Astrocyte (in vitro differentiated cells and primary cell): Measurements from ENCODE around the gene DPH1. TPM values are rescaled to one million over a fixed set of nuclear protein-coding genes. Genes with fewer than 3 reads are reported as not detected.

Experiments
- DNase-seq: peaks from one replicate; pipeline ENCODE4 v3.0.0-alpha.2; 2010; ENCODE audit warnings: low read depth
- FAIRE-seq: peaks from 2 replicates; lab custom pipeline; 2011; peaks lifted over from hg19 to GRCh38; lab: Jason Lieb, UNC
- H2AFZ ChIP-seq: 2 replicates; pipeline ENCODE4 v1.6.0; 2012; ENCODE audit warnings: low read depth, low read length, inconsistent platforms
- H3K27ac ChIP-seq: 2 replicates; pipeline ENCODE4 v1.5.1; 2011; ENCODE audit warnings: low read depth, low read length, inconsistent platforms
- H3K27me3 ChIP-seq: 2 replicates; pipeline ENCODE4 v1.6.0; 2011; ENCODE audit warnings: low read length, inconsistent platforms; ENCODE audit not compliant: insufficient read depth
- H3K36me3 ChIP-seq: 2 replicates; pipeline ENCODE4 v1.5.1; 2011; ENCODE audit warnings: low read length, inconsistent platforms; ENCODE audit not compliant: insufficient read depth
- H3K4me1 ChIP-seq: 2 replicates; pipeline ENCODE4 v1.5.1; 2011; ENCODE audit warnings: low read length, inconsistent platforms; ENCODE audit not compliant: insufficient read depth
- H3K4me2 ChIP-seq: 2 replicates; pipeline ENCODE4 v1.6.0; 2012; ENCODE audit warnings: low read length, inconsistent platforms
- H3K4me3 ChIP-seq: 2 replicates; pipeline ENCODE4 v1.5.1; 2011; ENCODE audit warnings: low read depth, mild to moderate bottlenecking, low read length, inconsistent platforms; ENCODE audit not compliant: insufficient read depth
- H3K79me2 ChIP-seq: 2 replicates; pipeline ENCODE4 v1.6.0; 2012; ENCODE audit warnings: mild to moderate bottlenecking, low read length, inconsistent platforms; ENCODE audit not compliant: insufficient read depth
- H3K9ac ChIP-seq: 2 replicates; pipeline ENCODE4 v1.6.0; 2012; ENCODE audit warnings: mild to moderate bottlenecking, low read length, inconsistent platforms
- H3K9me3 ChIP-seq: 2 replicates; pipeline ENCODE4 v1.5.1; 2012; ENCODE audit warnings: low read depth, mild to moderate bottlenecking, low read length, inconsistent platforms; ENCODE audit not compliant: insufficient read depth
- H4K20me1 ChIP-seq: 2 replicates; pipeline ENCODE4 v1.6.0; 2012; ENCODE audit warnings: low read length, inconsistent platforms; ENCODE audit not compliant: insufficient read depth
- H3K27ac Mint-ChIP-seq: one replicate; pipeline ENCODE4 v1.8.0; 2021; ENCODE audit warnings: mild to moderate bottlenecking, mixed read lengths; ENCODE audit not compliant: unreplicated experiment
- H3K27me3 Mint-ChIP-seq: one replicate; pipeline ENCODE4 v1.8.0; 2021; ENCODE audit warnings: low read depth, mixed read lengths; ENCODE audit not compliant: unreplicated experiment
- H3K36me3 Mint-ChIP-seq: one replicate; pipeline ENCODE4 v1.8.0; 2021; ENCODE audit warnings: low read depth, mixed read lengths; ENCODE audit not compliant: unreplicated experiment
- H3K4me1 Mint-ChIP-seq: one replicate; pipeline ENCODE4 v1.8.0; 2021; ENCODE audit warnings: low read depth, mixed read lengths; ENCODE audit not compliant: unreplicated experiment
- H3K4me3 Mint-ChIP-seq: one replicate; pipeline ENCODE4 v1.8.0; 2021; ENCODE audit warnings: mild to moderate bottlenecking, moderate library complexity, mixed read lengths; ENCODE audit not compliant: unreplicated experiment
- H3K9me3 Mint-ChIP-seq: one replicate; pipeline ENCODE4 v1.8.0; 2021; ENCODE audit warnings: mild to moderate bottlenecking, mixed read lengths; ENCODE audit not compliant: unreplicated experiment
- CTCF ChIP-seq: IDR thresholded peaks from 2 replicates; pipeline ENCODE4 v1.5.1; 2011; ENCODE audit warnings: low read depth, mild to moderate bottlenecking, inconsistent platforms, low read length, moderate library complexity; ENCODE audit not compliant: insufficient read depth
- EZH2 ChIP-seq: IDR thresholded peaks from 2 replicates; pipeline ENCODE4 v1.6.1; 2012; ENCODE audit warnings: mild to moderate bottlenecking, low read length, inconsistent platforms; ENCODE audit not compliant: insufficient read depth
- total RNA-seq: library from RNA; stranded (reverse); gene quantifications from 2 replicates; pipeline ENCODE4 v1.2.1, GENCODE V29; 2021

The DPH1 gene
- total RNA-seq, 1 donor from 2014 or later, result 25.8 TPM

- Histone ChIP-seq H3K36me3 (peaks cover 9% of the 10 kb centered on the region), H3K4me1 (peaks cover 98% of the 10 kb centered on the region), H3K4me3 (no peak overlapping the region), H4K20me1 (peaks cover 5% of the 10 kb centered on the region), H3K27ac (peak overlapping the region; percentile 99), H3K79me2 (peaks cover 51% of the 10 kb centered on the region), H3K4me2 (peak overlapping the region; percentile 46), H3K27me3 (no peaks in the 10 kb centered on the region), H2AFZ (no peak overlapping the region), H3K9ac (peak overlapping the region; percentile 93), H3K9me3 (no peaks in the 10 kb centered on the region)
- Mint-ChIP-seq H3K9me3 (peaks cover 2% of the 10 kb centered on the region), H3K4me3 (no peak overlapping the region), H3K27ac (peak overlapping the region; percentile 97), H3K36me3 (peaks cover 29% of the 10 kb centered on the region), H3K27me3 (no peaks in the 10 kb centered on the region), H3K4me1 (peaks cover 72% of the 10 kb centered on the region)
- TF ChIP-seq EZH2 (no peak), CTCF (no peak)
- DNase-seq (no peak), FAIRE-seq (no peak)
These were observed 34.2 kb downstream of the DPH1 start for GRCh38 chr17:2064147-2064489.

- peak overlapping the region; percentile 4 for H3K4me2 ChIP-seq
- H3K79me2 ChIP-seq, result peaks cover 47% of the 10 kb centered on the region
- H3K9me3 ChIP-seq, result no peaks in the 10 kb centered on the region
- H3K36me3 ChIP-seq, result peaks cover 7% of the 10 kb centered on the region
- Mint-ChIP-seq H3K27me3 (no peaks in the 10 kb centered on the region), H3K36me3 (peaks cover 30% of the 10 kb centered on the region), H3K4me3 (no peak overlapping the region), H3K9me3 (peaks cover 2% of the 10 kb centered on the region), H3K27ac (peak overlapping the region; percentile 86), H3K4me1 (peaks cover 73% of the 10 kb centered on the region)
- no peaks in the 10 kb centered on the region for H3K27me3 ChIP-seq
- peak overlapping the region; percentile 99 for H3K27ac ChIP-seq
- DNase-seq, result no peak
- H4K20me1 ChIP-seq, result peaks cover 2% of the 10 kb centered on the region
- H3K9ac ChIP-seq, result peak overlapping the region; percentile 93
- no peak overlapping the region for H2AFZ ChIP-seq
- no peak for FAIRE-seq
- H3K4me3 ChIP-seq, result no peak overlapping the region
- H3K4me1 ChIP-seq, result peaks cover 96% of the 10 kb centered on the region
- no peak for TF ChIP-seq EZH2
These were observed 34.6 kb downstream of the DPH1 start for GRCh38 chr17:2064520-2064971.

GRCh38 chr17:2064980-2065785 is 35.2 kb downstream of the DPH1 start:
- no peaks in the 10 kb centered on the region for H4K20me1 ChIP-seq
- H3K9me3 Mint-ChIP-seq, result no peaks in the 10 kb centered on the region
- no peak for TF ChIP-seq EZH2
- peak; percentile 44 for TF ChIP-seq CTCF
- peak; percentile 75 for FAIRE-seq
- peaks cover 44% of the 10 kb centered on the region for H3K79me2 ChIP-seq
- H2AFZ ChIP-seq, result no peak overlapping the region
- peak; percentile 69 for DNase-seq
- H3K27ac Mint-ChIP-seq, result peak overlapping the region; percentile 86
- H3K4me1 Mint-ChIP-seq, result peaks cover 72% of the 10 kb centered on the region
- H3K4me3 ChIP-seq, result no peak overlapping the region
- H3K36me3 Mint-ChIP-seq, result peaks cover 30% of the 10 kb centered on the region
- H3K9me3 ChIP-seq, result no peaks in the 10 kb centered on the region
- peak overlapping the region; percentile 99 for H3K27ac ChIP-seq
- no peaks in the 10 kb centered on the region for H3K27me3 ChIP-seq
- peak overlapping the region; percentile 45 for H3K4me3 Mint-ChIP-seq
- peak overlapping the region; percentile 4 for H3K4me2 ChIP-seq
- H3K4me1 ChIP-seq, result peaks cover 93% of the 10 kb centered on the region
- H3K36me3 ChIP-seq, result peaks cover 2% of the 10 kb centered on the region
- H3K9ac ChIP-seq, result peak overlapping the region; percentile 93
- H3K27me3 Mint-ChIP-seq, result no peaks in the 10 kb centered on the region
